ENCODE measurements around the gene GAB1.

DNA sequence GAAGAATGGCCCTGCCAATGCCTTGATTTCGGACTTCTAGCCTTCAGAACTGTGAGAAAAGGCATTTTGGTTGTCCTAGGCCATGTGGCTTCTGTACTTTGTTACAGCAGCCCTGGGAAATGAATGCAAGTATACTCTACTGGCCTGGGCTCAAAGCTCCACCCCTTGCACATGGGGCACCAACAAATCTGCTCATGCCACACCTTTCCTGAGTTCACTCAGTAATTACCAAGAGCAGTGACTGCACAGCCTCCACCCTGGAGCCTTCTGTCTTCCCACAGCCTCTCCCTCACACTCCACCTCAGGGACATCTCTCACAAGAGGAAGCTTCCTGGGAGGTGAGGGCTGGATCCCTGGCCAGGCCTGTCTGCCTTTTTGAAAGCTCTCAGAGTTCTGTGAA lies 29.1 kb upstream of the GAB1 start:
- TF ChIP-seq ZFX (IDR thresholded peaks at IDR 0.05; ENCODE audit: borderline replicate concordance) = no peak
- TF ChIP-seq, protein P1, sequence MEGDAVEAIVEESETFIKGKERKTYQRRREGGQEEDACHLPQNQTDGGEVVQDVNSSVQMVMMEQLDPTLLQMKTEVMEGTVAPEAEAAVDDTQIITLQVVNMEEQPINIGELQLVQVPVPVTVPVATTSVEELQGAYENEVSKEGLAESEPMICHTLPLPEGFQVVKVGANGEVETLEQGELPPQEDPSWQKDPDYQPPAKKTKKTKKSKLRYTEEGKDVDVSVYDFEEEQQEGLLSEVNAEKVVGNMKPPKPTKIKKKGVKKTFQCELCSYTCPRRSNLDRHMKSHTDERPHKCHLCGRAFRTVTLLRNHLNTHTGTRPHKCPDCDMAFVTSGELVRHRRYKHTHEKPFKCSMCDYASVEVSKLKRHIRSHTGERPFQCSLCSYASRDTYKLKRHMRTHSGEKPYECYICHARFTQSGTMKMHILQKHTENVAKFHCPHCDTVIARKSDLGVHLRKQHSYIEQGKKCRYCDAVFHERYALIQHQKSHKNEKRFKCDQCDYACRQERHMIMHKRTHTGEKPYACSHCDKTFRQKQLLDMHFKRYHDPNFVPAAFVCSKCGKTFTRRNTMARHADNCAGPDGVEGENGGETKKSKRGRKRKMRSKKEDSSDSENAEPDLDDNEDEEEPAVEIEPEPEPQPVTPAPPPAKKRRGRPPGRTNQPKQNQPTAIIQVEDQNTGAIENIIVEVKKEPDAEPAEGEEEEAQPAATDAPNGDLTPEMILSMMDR (IDR thresholded peaks at IDR 0.05) = no peak

All from 22Rv1 (cell line).